Activated naive CD8-positive, alpha-beta T cell treated with anti-CD3 and anti-CD28 coated beads, Interleukin-2, amount 50 U/mL, for 24 hours (primary cell): Measurements from ENCODE around the gene RGS7BP.

Experiments used
- ATAC-seq: fragments of 150-1000 bp; cut with Tn5 transposase; one replicate; pipeline ENCODE4 v1.10.0; 2021
- DNase-seq: peaks from one replicate; pipeline ENCODE4 v3.0.0; 2021
- H3K27ac Mint-ChIP-seq: one replicate; pipeline ENCODE4 v1.8.0; 2021; ENCODE audit warnings: mild to moderate bottlenecking, mixed read lengths
- H3K27me3 Mint-ChIP-seq: one replicate; pipeline ENCODE4 v1.8.0; 2021; ENCODE audit warnings: mixed read lengths
- H3K36me3 Mint-ChIP-seq: one replicate; pipeline ENCODE4 v1.8.0; 2021; ENCODE audit warnings: low read depth, mixed read lengths
- H3K4me1 Mint-ChIP-seq: one replicate; pipeline ENCODE4 v1.8.0; 2021; ENCODE audit warnings: mixed read lengths
- H3K4me3 Mint-ChIP-seq: one replicate; pipeline ENCODE4 v1.8.0; 2021; ENCODE audit warnings: mild to moderate bottlenecking, moderate library complexity, mixed read lengths
- H3K9me3 Mint-ChIP-seq: one replicate; pipeline ENCODE4 v1.8.0; 2021; ENCODE audit warnings: mixed read lengths

Gene RGS7BP

GRCh38 chr5:64632251-64632650 is 126.4 kb downstream of the RGS7BP start:
- peaks cover 9% of the 10 kb centered on the region for H3K27me3 Mint-ChIP-seq
- ATAC-seq: no peak
- H3K4me1 Mint-ChIP-seq: peaks cover 3% of the 10 kb centered on the region

GRCh38 chr5:64634997-64635686 is 129.3 kb downstream of the RGS7BP start:
- Mint-ChIP-seq H3K4me3 (no peak overlapping the region), H3K27ac (no peak overlapping the region), H3K36me3 (no peaks in the 10 kb centered on the region), H3K27me3 (peaks cover 18% of the 10 kb centered on the region), H3K9me3 (no peaks in the 10 kb centered on the region), H3K4me1 (peaks cover 4% of the 10 kb centered on the region)
- ATAC-seq (no peak), DNase-seq (no peak)

More at GRCh38 chr5:64632251-64632650, 126.4 kb downstream of the RGS7BP start:
- Mint-ChIP-seq H3K4me3 (no peak overlapping the region), H3K27ac (no peak overlapping the region), H3K36me3 (no peaks in the 10 kb centered on the region), H3K9me3 (no peaks in the 10 kb centered on the region)
- no peak for DNase-seq

GRCh38 chr5:64637144-64637543 is 131.3 kb downstream of the RGS7BP start:
- ATAC-seq (peak; percentile 57), DNase-seq (peak; percentile 5)
- Mint-ChIP-seq H3K4me3 (no peak overlapping the region), H3K36me3 (no peaks in the 10 kb centered on the region), H3K4me1 (peaks cover 4% of the 10 kb centered on the region), H3K27ac (no peak overlapping the region), H3K27me3 (peaks cover 18% of the 10 kb centered on the region), H3K9me3 (no peaks in the 10 kb centered on the region)

GRCh38 chr5:64637837-64638443 is 132.1 kb downstream of the RGS7BP start:
- Mint-ChIP-seq H3K4me3 (no peak overlapping the region), H3K27ac (no peak overlapping the region), H3K27me3 (peaks cover 18% of the 10 kb centered on the region), H3K9me3 (no peaks in the 10 kb centered on the region), H3K4me1 (peaks cover 4% of the 10 kb centered on the region), H3K36me3 (no peaks in the 10 kb centered on the region)
- ATAC-seq: no peak
- no peak for DNase-seq

- H3K27ac Mint-ChIP-seq: no peak overlapping the region
- no peaks in the 10 kb centered on the region for H3K36me3 Mint-ChIP-seq
- no peaks in the 10 kb centered on the region for H3K9me3 Mint-ChIP-seq
- H3K4me3 Mint-ChIP-seq: no peak overlapping the region
- ATAC-seq: no peak
- H3K4me1 Mint-ChIP-seq: no peaks in the 10 kb centered on the region
- no peak for DNase-seq
- H3K27me3 Mint-ChIP-seq: no peaks in the 10 kb centered on the region
Observed at GRCh38 chr5:64644831-64645230, 139.0 kb downstream of the RGS7BP start.

- DNase-seq (no peak), ATAC-seq (no peak)
- H3K4me3 Mint-ChIP-seq: no peak overlapping the region
- no peaks in the 10 kb centered on the region for H3K9me3 Mint-ChIP-seq
- H3K27me3 Mint-ChIP-seq: no peaks in the 10 kb centered on the region
- no peak overlapping the region for H3K27ac Mint-ChIP-seq
- H3K4me1 Mint-ChIP-seq: no peaks in the 10 kb centered on the region
- H3K36me3 Mint-ChIP-seq: no peaks in the 10 kb centered on the region
Observed at GRCh38 chr5:64646169-64646568, 140.4 kb downstream of the RGS7BP start.

- H3K27me3 Mint-ChIP-seq: peaks cover 2% of the 10 kb centered on the region
- no peak for ATAC-seq
- H3K36me3 Mint-ChIP-seq: no peaks in the 10 kb centered on the region
- H3K4me3 Mint-ChIP-seq: no peak overlapping the region
- DNase-seq: no peak
- H3K9me3 Mint-ChIP-seq: peaks cover 4% of the 10 kb centered on the region
- no peak overlapping the region for H3K27ac Mint-ChIP-seq
- no peaks in the 10 kb centered on the region for H3K4me1 Mint-ChIP-seq
Observed at GRCh38 chr5:64649512-64649911, 143.7 kb downstream of the RGS7BP start.

- Mint-ChIP-seq H3K27ac (no peak overlapping the region), H3K27me3 (peaks cover 2% of the 10 kb centered on the region), H3K9me3 (peaks cover 4% of the 10 kb centered on the region), H3K36me3 (no peaks in the 10 kb centered on the region), H3K4me3 (no peak overlapping the region), H3K4me1 (no peaks in the 10 kb centered on the region)
- DNase-seq: no peak
- no peak for ATAC-seq
Observed at GRCh38 chr5:64653766-64654560, 148.1 kb downstream of the RGS7BP start.

GRCh38 chr5:64654561-64654938 is 148.7 kb downstream of the RGS7BP start:
- ATAC-seq (no peak), DNase-seq (no peak)
- H3K9me3 Mint-ChIP-seq: peaks cover 4% of the 10 kb centered on the region
- no peak overlapping the region for H3K27ac Mint-ChIP-seq
- no peaks in the 10 kb centered on the region for H3K4me1 Mint-ChIP-seq
- no peak overlapping the region for H3K4me3 Mint-ChIP-seq
- H3K36me3 Mint-ChIP-seq: no peaks in the 10 kb centered on the region
- H3K27me3 Mint-ChIP-seq: peaks cover 5% of the 10 kb centered on the region

- Mint-ChIP-seq H3K27me3 (peaks cover 9% of the 10 kb centered on the region), H3K4me1 (no peaks in the 10 kb centered on the region), H3K36me3 (no peaks in the 10 kb centered on the region), H3K9me3 (peaks cover 4% of the 10 kb centered on the region), H3K4me3 (no peak overlapping the region), H3K27ac (no peak overlapping the region)
- DNase-seq (no peak), ATAC-seq (no peak)
Observed at GRCh38 chr5:64655596-64655995, 149.8 kb downstream of the RGS7BP start.

- Mint-ChIP-seq H3K4me1 (no peaks in the 10 kb centered on the region), H3K27me3 (peaks cover 7% of the 10 kb centered on the region), H3K27ac (no peak overlapping the region), H3K9me3 (no peaks in the 10 kb centered on the region), H3K4me3 (no peak overlapping the region), H3K36me3 (no peaks in the 10 kb centered on the region)
- ATAC-seq (no peak), DNase-seq (no peak)
Observed at GRCh38 chr5:64659289-64659688, 153.5 kb downstream of the RGS7BP start.
